HFF-Myc (cell line): ENCODE measurements around the gene SYTL3.

Experiments used
- DNase-seq: peaks from one replicate; pipeline ENCODE4 v3.0.0-alpha.2; 2011; ENCODE audit warnings: low read depth; ENCODE audit errors: extremely low read depth
- H3K4me3 ChIP-seq: replicated peaks from 2 replicates; pipeline ENCODE4 v1.5.1; 2011; ENCODE audit warnings: low read depth, mild to moderate bottlenecking, control low read depth, low read length
- TF ChIP-seq, protein P1 (sequence below): IDR thresholded peaks from 2 replicates; pipeline ENCODE4 v1.5.1; 2012; ENCODE audit warnings: mild to moderate bottlenecking, low read depth, low read length, control low read depth; ENCODE audit errors: missing control alignments

SYTL3 gene

DNA sequence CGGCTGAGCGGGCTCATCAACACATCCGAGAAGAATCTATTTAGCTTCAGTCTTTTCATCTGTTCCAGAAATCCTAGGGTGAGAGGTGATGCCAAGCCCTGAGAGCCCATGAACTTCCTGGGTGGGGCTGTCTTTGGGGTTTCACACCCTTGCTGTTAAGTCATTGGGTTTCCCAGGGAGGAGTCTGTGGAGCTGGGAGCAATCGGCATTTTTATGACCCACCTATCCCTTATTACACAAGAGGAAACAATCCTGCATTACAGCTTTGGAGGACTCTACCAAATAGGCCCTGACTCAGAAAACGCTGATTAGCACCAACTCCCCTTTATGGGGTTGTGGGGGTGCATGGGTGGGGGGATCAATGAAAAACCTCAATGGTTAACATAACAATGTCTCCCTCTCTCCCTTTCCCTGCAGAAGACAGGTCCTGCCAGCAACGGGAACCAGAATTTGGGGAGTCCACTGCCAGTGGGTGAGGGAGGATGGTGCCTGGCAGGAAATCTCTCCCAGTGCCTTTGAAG lies 123.1 kb downstream of the SYTL3 start:
- TF ChIP-seq, protein P1, sequence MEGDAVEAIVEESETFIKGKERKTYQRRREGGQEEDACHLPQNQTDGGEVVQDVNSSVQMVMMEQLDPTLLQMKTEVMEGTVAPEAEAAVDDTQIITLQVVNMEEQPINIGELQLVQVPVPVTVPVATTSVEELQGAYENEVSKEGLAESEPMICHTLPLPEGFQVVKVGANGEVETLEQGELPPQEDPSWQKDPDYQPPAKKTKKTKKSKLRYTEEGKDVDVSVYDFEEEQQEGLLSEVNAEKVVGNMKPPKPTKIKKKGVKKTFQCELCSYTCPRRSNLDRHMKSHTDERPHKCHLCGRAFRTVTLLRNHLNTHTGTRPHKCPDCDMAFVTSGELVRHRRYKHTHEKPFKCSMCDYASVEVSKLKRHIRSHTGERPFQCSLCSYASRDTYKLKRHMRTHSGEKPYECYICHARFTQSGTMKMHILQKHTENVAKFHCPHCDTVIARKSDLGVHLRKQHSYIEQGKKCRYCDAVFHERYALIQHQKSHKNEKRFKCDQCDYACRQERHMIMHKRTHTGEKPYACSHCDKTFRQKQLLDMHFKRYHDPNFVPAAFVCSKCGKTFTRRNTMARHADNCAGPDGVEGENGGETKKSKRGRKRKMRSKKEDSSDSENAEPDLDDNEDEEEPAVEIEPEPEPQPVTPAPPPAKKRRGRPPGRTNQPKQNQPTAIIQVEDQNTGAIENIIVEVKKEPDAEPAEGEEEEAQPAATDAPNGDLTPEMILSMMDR, result no peak
- DNase-seq, result no peak
- no peak overlapping the region for H3K4me3 ChIP-seq

DNA sequence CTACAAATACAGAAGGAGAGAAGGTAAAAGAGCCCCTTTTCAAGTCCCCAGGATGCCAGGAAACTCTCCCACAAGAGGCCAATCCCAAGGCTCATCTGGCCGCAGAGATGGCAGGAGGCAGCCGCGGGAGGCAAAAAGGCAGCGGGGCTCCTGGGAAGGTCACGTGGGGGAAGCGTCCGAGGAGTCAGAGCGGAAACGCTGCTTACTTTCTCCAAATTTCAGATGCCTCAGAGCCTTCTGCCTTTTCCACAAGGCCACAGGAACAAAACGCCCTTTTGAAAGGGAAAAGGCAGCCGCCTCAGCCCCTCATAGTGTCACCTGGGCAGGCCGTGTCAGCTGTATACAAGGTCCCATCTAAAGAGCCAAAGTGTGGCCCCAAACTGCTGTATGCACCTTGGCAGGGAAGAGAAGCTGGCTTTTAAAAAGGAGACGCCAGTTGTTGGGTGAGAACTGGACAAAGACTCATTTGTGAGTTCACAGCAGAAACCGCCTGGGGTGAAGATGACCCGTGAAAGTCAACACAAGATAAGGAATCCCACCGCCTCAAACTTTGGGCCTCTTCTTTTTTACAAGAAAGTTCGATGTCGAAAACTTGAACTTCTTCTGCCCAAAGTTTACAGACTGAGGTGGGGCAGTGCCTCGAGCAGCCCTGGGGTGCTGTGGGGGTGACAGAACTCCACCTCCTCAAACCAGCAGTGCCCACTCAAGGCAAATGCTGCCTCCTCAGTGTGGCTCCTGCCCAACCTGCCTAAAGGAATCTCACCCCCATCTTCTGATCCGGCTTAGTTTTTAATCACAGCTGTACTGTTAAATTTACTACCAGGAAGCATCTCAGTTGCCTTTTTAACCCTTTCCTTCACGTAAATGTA lies 124.0 kb downstream of the SYTL3 start:
- TF ChIP-seq, protein P1, result no peak
- H3K4me3 ChIP-seq, result no peak overlapping the region
- DNase-seq, result no peak

DNA sequence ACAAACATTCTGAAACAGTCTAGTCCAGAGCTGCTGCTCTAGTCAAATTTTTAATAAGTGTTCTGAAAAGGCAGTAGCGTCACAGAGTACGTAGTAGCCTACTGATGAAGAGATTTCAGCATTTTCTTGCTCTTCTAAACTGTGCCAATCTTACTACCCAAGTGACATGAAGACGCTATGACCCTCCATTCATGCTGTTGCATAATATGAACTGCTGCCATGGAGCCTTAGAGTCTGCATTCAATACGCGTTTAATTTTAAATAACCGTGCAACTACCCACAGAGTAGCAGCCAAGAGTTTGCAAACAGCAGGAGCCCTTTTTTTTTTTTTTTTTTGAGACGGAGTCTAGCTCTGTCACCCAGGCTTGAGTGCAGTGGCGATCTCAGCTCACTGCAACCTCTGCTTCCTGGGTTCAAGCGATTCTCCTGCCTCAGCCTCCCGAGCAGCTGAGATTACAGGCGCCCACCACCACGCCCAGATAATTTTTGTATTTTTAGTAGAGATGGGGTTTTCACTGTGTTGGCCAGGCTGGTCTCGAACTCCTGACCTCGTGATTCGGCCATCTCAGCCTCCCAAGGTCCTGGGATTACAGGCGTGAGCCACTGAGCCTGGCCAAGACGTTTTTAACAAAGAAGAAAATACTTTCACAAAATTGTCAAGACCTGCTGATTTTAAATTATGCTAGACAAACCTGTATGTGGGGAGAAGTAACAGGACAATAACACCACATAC lies 125.0 kb downstream of the SYTL3 start:
- DNase-seq, result no peak
- TF ChIP-seq, protein P1, result no peak
- no peak overlapping the region for H3K4me3 ChIP-seq

DNA sequence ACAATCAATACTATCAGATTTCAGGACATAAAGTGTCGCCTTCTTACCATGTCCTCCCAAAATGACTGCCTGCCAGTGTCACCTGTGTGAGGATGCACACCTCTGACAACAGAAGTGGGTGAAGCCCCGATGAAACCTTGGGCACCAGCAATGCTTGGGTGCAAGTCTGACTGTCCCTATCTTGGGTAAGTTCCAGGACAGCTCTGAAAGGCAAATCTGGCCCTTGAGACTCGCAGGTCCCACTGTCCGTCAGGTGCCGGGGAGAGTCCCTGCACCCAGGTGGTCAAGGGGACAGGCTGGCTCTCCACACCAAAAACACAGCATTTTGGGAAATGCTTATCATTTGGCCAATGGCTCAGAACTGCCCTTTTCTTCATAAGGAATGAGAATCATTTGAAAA lies 126.0 kb downstream of the SYTL3 start:
- no peak overlapping the region for H3K4me3 ChIP-seq
- no peak for DNase-seq
- TF ChIP-seq, protein P1, result no peak

DNA sequence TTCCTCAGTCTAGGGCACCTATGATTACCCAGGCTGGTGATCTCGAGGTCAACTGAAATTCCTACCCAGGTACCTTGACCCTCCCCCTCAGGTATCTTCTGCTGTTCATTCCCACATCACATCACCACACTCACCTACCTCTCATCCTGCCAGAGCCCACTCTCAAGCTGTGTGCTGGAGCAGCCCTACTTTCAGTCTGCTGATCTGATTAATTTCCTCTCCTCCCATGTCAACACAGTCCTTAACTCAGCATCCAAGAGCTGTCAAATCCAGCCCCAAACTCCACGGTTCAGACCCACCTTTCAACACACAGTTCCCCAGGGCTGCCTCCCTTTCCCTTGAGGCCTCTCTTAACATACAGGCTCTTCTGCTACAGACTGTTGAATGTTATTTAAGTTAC lies 126.9 kb downstream of the SYTL3 start:
- no peak for DNase-seq
- TF ChIP-seq, protein P1, result no peak
- no peak overlapping the region for H3K4me3 ChIP-seq

DNA sequence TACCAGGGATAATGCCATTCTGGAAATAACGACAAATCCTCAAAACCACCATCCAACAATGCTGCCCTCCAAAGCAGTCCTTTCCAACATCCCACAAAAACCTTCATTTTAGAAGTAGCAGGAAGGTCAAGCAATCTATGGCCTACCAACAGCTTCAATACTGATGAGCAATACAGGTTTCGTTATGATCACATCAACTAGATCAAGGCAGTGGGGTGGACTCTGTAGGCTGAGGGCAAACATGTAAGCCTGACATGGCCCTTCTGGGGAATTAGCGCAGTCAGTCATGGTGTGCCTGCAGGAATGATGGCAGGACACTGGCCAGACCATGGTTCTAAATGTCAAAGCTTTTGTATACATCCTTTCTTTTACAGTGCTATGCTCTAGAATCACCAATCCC lies 127.7 kb downstream of the SYTL3 start:
- no peak for DNase-seq
- TF ChIP-seq, protein P1, result no peak

More for the DNA sequence above, 127.7 kb downstream of the SYTL3 start:
- H3K4me3 ChIP-seq, result no peak overlapping the region
